DOHH2 (cell line): ENCODE measurements around the gene MEGF11.

ENCODE experiments used
- H3F3A ChIP-seq: fragments of 200-600 bp; sonication (generic), shearing (Covaris generic); 2 replicates; pipeline ENCODE4 v1.6.0; 2016; ENCODE audit warnings: antibody characterized with exemption, mild to moderate bottlenecking; ENCODE audit not compliant: control insufficient read depth, insufficient read depth
- H3K27ac ChIP-seq: fragments of 200-600 bp; sonication (generic); 2 replicates; pipeline ENCODE4 v1.5.1; 2014; ENCODE audit warnings: low read depth, mild to moderate bottlenecking, low read length, moderate library complexity
- H3K27me3 ChIP-seq: fragments of 200-600 bp; sonication (generic); 2 replicates; pipeline ENCODE4 v1.6.1; 2014; ENCODE audit warnings: mild to moderate bottlenecking, low read length, mixed read lengths; ENCODE audit not compliant: control insufficient read depth
- H3K36me3 ChIP-seq: fragments of 200-600 bp; sonication (generic); 2 replicates; pipeline ENCODE4 v1.6.1; 2014; ENCODE audit warnings: mild to moderate bottlenecking, low read length, moderate library complexity, mixed read lengths; ENCODE audit not compliant: control insufficient read depth
- H3K4me1 ChIP-seq: fragments of 200-600 bp; sonication (generic); 2 replicates; pipeline ENCODE4 v1.6.1; 2014; ENCODE audit warnings: mild to moderate bottlenecking, low read length, mixed read lengths; ENCODE audit not compliant: control insufficient read depth
- H3K4me2 ChIP-seq: fragments of 200-600 bp; sonication (generic); 2 replicates; pipeline ENCODE4 v1.6.0; 2014; ENCODE audit warnings: mild to moderate bottlenecking, low read length, moderate library complexity
- H3K4me3 ChIP-seq: fragments of 200-600 bp; sonication (generic); 2 replicates; pipeline ENCODE4 v1.5.1; 2014; ENCODE audit warnings: mild to moderate bottlenecking, low read length, mixed read lengths
- H3K79me2 ChIP-seq: fragments of 200-600 bp; sonication (generic); 2 replicates; pipeline ENCODE4 v1.6.1; 2014; ENCODE audit warnings: mild to moderate bottlenecking, low read length, mixed read lengths; ENCODE audit not compliant: control insufficient read depth
- H3K9me2 ChIP-seq: fragments of 200-600 bp; sonication (generic); replicated peaks from 2 replicates; pipeline ENCODE4 v1.6.1; 2014; ENCODE audit warnings: mild to moderate bottlenecking, low read length, mixed read lengths; ENCODE audit not compliant: control insufficient read depth
- H3K9me3 ChIP-seq: fragments of 200-600 bp; sonication (generic); 2 replicates; pipeline ENCODE4 v1.6.1; 2014; ENCODE audit warnings: antibody characterized with exemption, low read length, mixed read lengths; ENCODE audit not compliant: control insufficient read depth, insufficient read depth
- H4K20me1 ChIP-seq: fragments of 200-600 bp; sonication (generic); 2 replicates; pipeline ENCODE4 v1.6.0; 2014; ENCODE audit warnings: low read depth, mild to moderate bottlenecking, antibody characterized with exemption, low read length, moderate library complexity; ENCODE audit not compliant: control insufficient read depth, insufficient read depth
- CTCF ChIP-seq: fragments of 200-600 bp; sonication (generic); IDR thresholded peaks from one replicate; pipeline ENCODE4 v1.5.1; 2014; ENCODE audit warnings: antibody characterized with exemption, mild to moderate bottlenecking, low read depth, low read length; ENCODE audit not compliant: poor library complexity, severe bottlenecking
- EZH2phosphoT487 ChIP-seq: fragments of 200-600 bp; sonication (generic); IDR thresholded peaks from 2 replicates; pipeline ENCODE4 v1.6.1; 2017; ENCODE audit warnings: borderline replicate concordance, mild to moderate bottlenecking, antibody characterized with exemption, low read length, moderate library complexity, mixed read lengths

The MEGF11 gene

GRCh38 chr15:66085128-66085527 is 168.4 kb downstream of the MEGF11 start:
- Histone ChIP-seq H3K4me1 (no peaks in the 10 kb centered on the region), H3K79me2 (peaks cover 40% of the 10 kb centered on the region), H3F3A (0 out of 2 replicates have a peak, but pooled peaks cover 2% of the 10 kb centered on the region), H3K27me3 (no peaks in the 10 kb centered on the region), H3K27ac (no peak overlapping the region), H4K20me1 (peaks cover 3% of the 10 kb centered on the region; the same call in 1 of the 2 replicates), H3K4me2 (no peak overlapping the region), H3K4me3 (no peak overlapping the region), H3K9me2 (no peaks in the 10 kb centered on the region), H3K9me3 (no peaks in the 10 kb centered on the region), H3K36me3 (peaks cover 29% of the 10 kb centered on the region)
- no peak for TF ChIP-seq EZH2phosphoT487
- peak; percentile 58 for TF ChIP-seq CTCF

- peaks cover 29% of the 10 kb centered on the region for H3K36me3 ChIP-seq
- H3K4me3 ChIP-seq = no peak overlapping the region
- H3K4me1 ChIP-seq = no peaks in the 10 kb centered on the region
- no peaks in the 10 kb centered on the region for H3K9me2 ChIP-seq
- TF ChIP-seq CTCF (no peak), EZH2phosphoT487 (no peak)
- no peaks in the 10 kb centered on the region for H3K9me3 ChIP-seq
- no peak overlapping the region for H3K4me2 ChIP-seq
- no peaks in the 10 kb centered on the region for H3K27me3 ChIP-seq
- peaks cover 40% of the 10 kb centered on the region for H3K79me2 ChIP-seq
- H3F3A ChIP-seq = 0 out of 2 replicates have a peak, but pooled peaks cover 2% of the 10 kb centered on the region
- H3K27ac ChIP-seq = no peak overlapping the region
- H4K20me1 ChIP-seq = peaks cover 3% of the 10 kb centered on the region; the same call in 1 of the 2 replicates
These were observed 168.8 kb downstream of the MEGF11 start for GRCh38 chr15:66084704-66085103.

DNA sequence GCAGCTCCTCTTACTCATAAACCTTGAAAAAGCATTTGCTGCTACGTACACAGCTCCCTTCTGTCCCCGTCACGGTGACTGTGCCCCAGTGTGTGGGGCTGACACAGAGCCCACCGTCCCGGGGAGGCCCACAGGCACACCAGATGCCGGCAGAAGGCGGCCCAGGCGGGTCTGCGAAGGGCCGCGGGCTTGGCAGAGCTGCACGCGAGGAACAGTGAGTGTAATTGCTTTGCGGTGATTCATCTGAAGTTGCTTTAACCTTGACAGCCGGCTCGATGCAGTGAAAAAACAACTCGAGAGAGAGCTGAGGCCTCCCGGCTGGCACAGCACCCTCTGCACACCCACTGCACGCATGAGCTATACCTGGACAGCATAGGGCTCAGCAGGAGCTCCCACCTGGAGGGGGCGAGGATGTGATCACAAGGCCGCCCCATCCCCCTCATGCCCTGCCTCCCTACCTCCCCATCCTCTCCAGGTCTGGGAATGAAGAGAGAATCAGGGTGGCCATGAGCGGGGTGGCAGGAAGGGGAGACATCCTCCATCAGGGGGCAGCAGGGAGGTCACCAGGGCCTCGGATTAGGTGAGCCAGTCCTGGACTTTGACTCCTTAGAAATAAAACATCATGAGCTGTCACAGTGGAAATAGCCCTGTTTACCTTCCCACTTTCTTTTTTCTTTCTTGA is 172.7 kb downstream of the MEGF11 start:
- no peaks in the 10 kb centered on the region for H3K9me3 ChIP-seq
- 0 out of 2 replicates have a peak, but pooled peaks cover 3% of the 10 kb centered on the region for H4K20me1 ChIP-seq
- H3K36me3 ChIP-seq = peaks cover 31% of the 10 kb centered on the region
- no peaks in the 10 kb centered on the region for H3K27me3 ChIP-seq
- H3K4me3 ChIP-seq = no peak overlapping the region
- peaks cover 24% of the 10 kb centered on the region for H3K79me2 ChIP-seq
- no peaks in the 10 kb centered on the region for H3F3A ChIP-seq
- H3K4me2 ChIP-seq = no peak overlapping the region
- no peak overlapping the region for H3K27ac ChIP-seq
- H3K4me1 ChIP-seq = peaks cover 18% of the 10 kb centered on the region
- TF ChIP-seq EZH2phosphoT487 = no peak
- no peak for TF ChIP-seq CTCF
- H3K9me2 ChIP-seq = no peaks in the 10 kb centered on the region
